MM.1S (cell line): ENCODE data around the gene FRMD3.

Experiments used
- DNase-seq: peaks from one replicate; pipeline ENCODE4 v3.0.0-alpha.2; 2015
- H2AFZ ChIP-seq: fragments of 300-600 bp; sonication (generic); 2 replicates; pipeline ENCODE4 v1.6.0; 2016; ENCODE audit warnings: antibody characterized with exemption, low read length
- H3F3A ChIP-seq: fragments of 300-600 bp; sonication (generic); 2 replicates; pipeline ENCODE4 v1.6.1; 2016; ENCODE audit warnings: mild to moderate bottlenecking, antibody characterized with exemption, low read length, moderate library complexity, mixed read lengths; ENCODE audit not compliant: insufficient read depth
- H3K27ac ChIP-seq: fragments of 300-600 bp; sonication (generic); 2 replicates; pipeline ENCODE4 v1.5.1; 2016; ENCODE audit warnings: mild to moderate bottlenecking, low read length
- H3K27me3 ChIP-seq: fragments of 300-600 bp; sonication (generic); replicated peaks from 2 replicates; pipeline ENCODE4 v1.6.0; 2016; ENCODE audit warnings: low read length; ENCODE audit not compliant: insufficient read depth
- H3K36me3 ChIP-seq: fragments of 300-600 bp; sonication (generic); replicated peaks from 2 replicates; pipeline ENCODE4 v1.6.1; 2016; ENCODE audit warnings: mild to moderate bottlenecking, low read length, mixed read lengths; ENCODE audit not compliant: insufficient read depth
- H3K4me1 ChIP-seq: fragments of 300-600 bp; sonication (generic); 2 replicates; pipeline ENCODE4 v1.6.1; 2016; ENCODE audit warnings: low read length, mixed read lengths
- H3K4me2 ChIP-seq: fragments of 300-600 bp; sonication (generic); 2 replicates; pipeline ENCODE4 v1.6.0; 2016; ENCODE audit warnings: low read depth, low read length
- H3K4me3 ChIP-seq: fragments of 300-600 bp; sonication (generic); 2 replicates; pipeline ENCODE4 v1.5.1; 2016; ENCODE audit warnings: low read length, mixed read lengths
- H3K79me2 ChIP-seq: fragments of 300-600 bp; sonication (generic); 2 replicates; pipeline ENCODE4 v1.6.1; 2016; ENCODE audit warnings: mixed run types, low read length, mixed read lengths
- H3K9ac ChIP-seq: fragments of 300-600 bp; sonication (generic); 2 replicates; pipeline ENCODE4 v1.6.1; 2016; ENCODE audit warnings: low read length, mixed read lengths
- H3K9me2 ChIP-seq: fragments of 300-600 bp; sonication (generic); replicated peaks from 2 replicates; pipeline ENCODE4 v1.6.1; 2016; ENCODE audit warnings: mild to moderate bottlenecking, low read length, mixed read lengths; ENCODE audit not compliant: insufficient read depth
- H3K9me3 ChIP-seq: fragments of 300-600 bp; sonication (generic); replicated peaks from 2 replicates; pipeline ENCODE4 v1.6.1; 2016; ENCODE audit warnings: mild to moderate bottlenecking, low read length, mixed read lengths; ENCODE audit not compliant: insufficient read depth
- H4K20me1 ChIP-seq: fragments of 300-600 bp; sonication (generic); 2 replicates; pipeline ENCODE4 v1.6.1; 2016; ENCODE audit warnings: mild to moderate bottlenecking, low read length, moderate library complexity, mixed read lengths; ENCODE audit not compliant: insufficient read depth
- CTCF ChIP-seq: fragments of 300-600 bp; sonication (generic); IDR thresholded peaks from 2 replicates; pipeline ENCODE4 v1.5.1; 2016; ENCODE audit warnings: antibody characterized with exemption, low read length, mixed read lengths
- EZH2 ChIP-seq: fragments of 300-600 bp; sonication (generic); optimal IDR thresholded peaks from 2 replicates; pipeline ENCODE3; 2017; ENCODE audit warnings: low read depth, mild to moderate bottlenecking, antibody characterized with exemption, low read length, mixed read lengths
- EZH2phosphoT487 ChIP-seq: fragments of 300-600 bp; sonication (generic); IDR thresholded peaks from 2 replicates; pipeline ENCODE4 v1.6.1; 2018; ENCODE audit warnings: antibody characterized with exemption, low read length

Gene FRMD3

GRCh38 chr9:83425240-83425639 is 113.0 kb downstream of the FRMD3 start:
- Histone ChIP-seq H3K9me2 (no peaks in the 10 kb centered on the region), H3K4me3 (no peak overlapping the region), H3K27ac (no peak overlapping the region), H3K9ac (no peak overlapping the region), H3K9me3 (no peaks in the 10 kb centered on the region), H4K20me1 (no peaks in the 10 kb centered on the region), H3K4me2 (no peak overlapping the region), H3K27me3 (no peaks in the 10 kb centered on the region), H3K4me1 (no peaks in the 10 kb centered on the region), H3K79me2 (no peaks in the 10 kb centered on the region), H3K36me3 (no peaks in the 10 kb centered on the region), H3F3A (no peaks in the 10 kb centered on the region), H2AFZ (no peak overlapping the region)
- TF ChIP-seq EZH2 = no peak
- TF ChIP-seq EZH2phosphoT487 = no peak
- TF ChIP-seq CTCF = no peak
- no peak for DNase-seq

- Histone ChIP-seq H3K9ac (no peak overlapping the region), H3K36me3 (no peaks in the 10 kb centered on the region), H3K27me3 (no peaks in the 10 kb centered on the region), H3F3A (no peaks in the 10 kb centered on the region), H3K4me3 (no peak overlapping the region), H2AFZ (no peak overlapping the region), H3K4me1 (no peaks in the 10 kb centered on the region), H3K4me2 (no peak overlapping the region), H3K79me2 (no peaks in the 10 kb centered on the region), H3K27ac (no peak overlapping the region), H4K20me1 (no peaks in the 10 kb centered on the region), H3K9me3 (no peaks in the 10 kb centered on the region), H3K9me2 (no peaks in the 10 kb centered on the region)
- DNase-seq = no peak
- TF ChIP-seq EZH2phosphoT487 (no peak), EZH2 (no peak), CTCF (no peak)
These were observed 113.4 kb downstream of the FRMD3 start for GRCh38 chr9:83424831-83425230.

- Histone ChIP-seq H3K36me3 (no peaks in the 10 kb centered on the region), H3F3A (no peaks in the 10 kb centered on the region), H2AFZ (no peak overlapping the region), H3K79me2 (no peaks in the 10 kb centered on the region), H3K4me2 (no peak overlapping the region), H3K9me3 (no peaks in the 10 kb centered on the region), H3K27ac (no peak overlapping the region), H3K9ac (no peak overlapping the region), H3K9me2 (no peaks in the 10 kb centered on the region), H4K20me1 (no peaks in the 10 kb centered on the region), H3K27me3 (no peaks in the 10 kb centered on the region), H3K4me3 (no peak overlapping the region), H3K4me1 (no peaks in the 10 kb centered on the region)
- no peak for DNase-seq
- TF ChIP-seq EZH2 = no peak
- TF ChIP-seq CTCF = no peak
- TF ChIP-seq EZH2phosphoT487 = no peak
These were observed 114.1 kb downstream of the FRMD3 start for GRCh38 chr9:83423815-83424707.
